Osteocyte (in vitro differentiated cells): ENCODE data around the gene PCSK6. TPM values are rescaled to one million over a fixed set of nuclear protein-coding genes. Genes with fewer than 3 reads are reported as not detected.

Experiments used
- DNase-seq: peaks from one replicate; pipeline ENCODE4 v3.0.0; 2021; ENCODE audit warnings: mixed read lengths; ENCODE audit not compliant: unreplicated experiment; ENCODE audit errors: extremely low spot score
- H3K27ac Mint-ChIP-seq: one replicate; pipeline ENCODE4 v1.8.0; 2021; ENCODE audit warnings: mild to moderate bottlenecking, mixed read lengths; ENCODE audit not compliant: unreplicated experiment
- H3K27me3 Mint-ChIP-seq: one replicate; pipeline ENCODE4 v1.8.0; 2021; ENCODE audit warnings: mixed read lengths; ENCODE audit not compliant: unreplicated experiment
- H3K36me3 Mint-ChIP-seq: one replicate; pipeline ENCODE4 v1.8.0; 2021; ENCODE audit warnings: mixed read lengths; ENCODE audit not compliant: unreplicated experiment
- H3K4me1 Mint-ChIP-seq: one replicate; pipeline ENCODE4 v1.8.0; 2021; ENCODE audit warnings: mixed read lengths; ENCODE audit not compliant: unreplicated experiment
- H3K4me3 Mint-ChIP-seq: one replicate; pipeline ENCODE4 v1.8.0; 2021; ENCODE audit warnings: mild to moderate bottlenecking, moderate library complexity, mixed read lengths; ENCODE audit not compliant: unreplicated experiment
- H3K9me3 Mint-ChIP-seq: one replicate; pipeline ENCODE4 v1.8.0; 2021; ENCODE audit warnings: mixed read lengths; ENCODE audit not compliant: unreplicated experiment
- CTCF ChIP-seq: fragments of 200-600 bp; sonication (generic); IDR thresholded peaks from 2 replicates; pipeline ENCODE4 v1.5.0; 2021; ENCODE audit warnings: antibody characterized with exemption, mild to moderate bottlenecking, moderate library complexity
- total RNA-seq: library from RNA; stranded (reverse); gene quantifications from 2 replicates; pipeline ENCODE4 v1.2.1, GENCODE V29; 2021

The PCSK6 gene
- total RNA-seq, 1 donor from 2014 or later: 0.43 TPM

GRCh38 chr15:101273534-101273933 is 216.0 kb downstream of the PCSK6 start:
- DNase-seq: no peak
- no peaks in the 10 kb centered on the region for H3K27me3 Mint-ChIP-seq
- H3K36me3 Mint-ChIP-seq: peaks cover 60% of the 10 kb centered on the region
- no peaks in the 10 kb centered on the region for H3K9me3 Mint-ChIP-seq
- peaks cover 18% of the 10 kb centered on the region for H3K4me1 Mint-ChIP-seq
- no peak for TF ChIP-seq CTCF
- no peak overlapping the region for H3K4me3 Mint-ChIP-seq
- H3K27ac Mint-ChIP-seq: no peak overlapping the region

DNA sequence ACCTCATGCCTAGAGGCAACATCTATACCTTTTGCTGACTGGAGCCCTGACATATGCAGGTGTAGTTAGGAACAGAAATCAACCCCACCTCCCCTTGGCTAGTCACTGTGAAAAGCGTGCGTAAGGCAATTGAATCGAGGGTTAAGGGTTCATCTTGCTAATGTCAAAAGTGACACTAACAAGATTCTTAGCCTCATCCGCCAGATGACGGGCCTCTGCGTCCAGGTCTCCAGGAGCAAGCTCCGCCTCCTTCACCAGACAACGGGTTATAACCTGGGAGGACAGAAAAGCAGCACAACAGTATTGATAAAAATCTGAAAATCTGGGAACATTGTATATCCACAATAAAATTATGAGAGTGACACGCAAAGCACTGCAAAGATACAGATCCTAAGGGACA is 216.9 kb downstream of the PCSK6 start:
- no peak for TF ChIP-seq CTCF
- no peak for DNase-seq
- H3K4me3 Mint-ChIP-seq: no peak overlapping the region
- H3K27ac Mint-ChIP-seq: no peak overlapping the region
- H3K9me3 Mint-ChIP-seq: no peaks in the 10 kb centered on the region
- peaks cover 13% of the 10 kb centered on the region for H3K4me1 Mint-ChIP-seq
- no peaks in the 10 kb centered on the region for H3K27me3 Mint-ChIP-seq
- peaks cover 60% of the 10 kb centered on the region for H3K36me3 Mint-ChIP-seq

GRCh38 chr15:101269479-101270223 is 219.9 kb downstream of the PCSK6 start:
- H3K9me3 Mint-ChIP-seq: no peaks in the 10 kb centered on the region
- peaks cover 53% of the 10 kb centered on the region for H3K36me3 Mint-ChIP-seq
- H3K27ac Mint-ChIP-seq: no peak overlapping the region
- peak; percentile 32 for TF ChIP-seq CTCF
- H3K4me3 Mint-ChIP-seq: no peak overlapping the region
- H3K4me1 Mint-ChIP-seq: no peaks in the 10 kb centered on the region
- no peak for DNase-seq
- H3K27me3 Mint-ChIP-seq: no peaks in the 10 kb centered on the region

GRCh38 chr15:101267320-101268104 is 222.0 kb downstream of the PCSK6 start:
- no peaks in the 10 kb centered on the region for H3K9me3 Mint-ChIP-seq
- no peak overlapping the region for H3K4me3 Mint-ChIP-seq
- no peaks in the 10 kb centered on the region for H3K27me3 Mint-ChIP-seq
- no peak for TF ChIP-seq CTCF
- H3K4me1 Mint-ChIP-seq: peaks cover 3% of the 10 kb centered on the region
- no peak overlapping the region for H3K27ac Mint-ChIP-seq
- DNase-seq: no peak
- H3K36me3 Mint-ChIP-seq: peaks cover 33% of the 10 kb centered on the region

GRCh38 chr15:101266787-101267186 is 222.7 kb downstream of the PCSK6 start:
- no peak for TF ChIP-seq CTCF
- Mint-ChIP-seq H3K4me3 (no peak overlapping the region), H3K36me3 (peaks cover 26% of the 10 kb centered on the region), H3K9me3 (no peaks in the 10 kb centered on the region), H3K27ac (no peak overlapping the region), H3K27me3 (no peaks in the 10 kb centered on the region), H3K4me1 (peaks cover 3% of the 10 kb centered on the region)
- no peak for DNase-seq
